Activated CD8-positive, alpha-beta memory T cell treated with anti-CD3 and anti-CD28 coated beads, Interleukin-2, amount 50 U/mL, for 48 hours (primary cell): ENCODE measurements around the gene ABCA10.
"Not testable (repeated sequence)": the region's sequence is repeated elsewhere in the genome, so short reads cannot be mapped to it uniquely, and the experiment has no call there.

Source experiments
- DNase-seq: peaks from one replicate; pipeline ENCODE4 v3.0.0-alpha.2; 2020

The ABCA10 gene

DNA sequence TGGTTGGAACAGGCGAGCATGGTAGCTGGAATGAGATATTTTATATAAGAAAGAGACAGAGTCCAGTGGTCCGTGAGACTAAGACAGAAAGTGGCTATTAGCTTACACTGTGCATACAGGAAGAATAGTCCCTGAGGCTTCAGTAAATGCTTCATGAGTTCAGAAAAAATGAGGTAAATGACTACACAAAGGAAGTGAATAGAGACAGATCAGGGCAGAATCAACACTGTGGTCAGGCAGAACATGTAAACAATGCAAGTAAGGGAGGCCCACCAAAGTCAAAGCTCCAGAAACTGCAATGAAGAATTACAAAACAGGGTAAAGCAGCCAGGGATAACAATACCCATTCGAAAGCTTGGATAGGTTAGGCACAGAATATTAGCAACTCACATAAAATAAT is 4.8 kb downstream of the ABCA10 start:
- DNase-seq, result no peak

DNA sequence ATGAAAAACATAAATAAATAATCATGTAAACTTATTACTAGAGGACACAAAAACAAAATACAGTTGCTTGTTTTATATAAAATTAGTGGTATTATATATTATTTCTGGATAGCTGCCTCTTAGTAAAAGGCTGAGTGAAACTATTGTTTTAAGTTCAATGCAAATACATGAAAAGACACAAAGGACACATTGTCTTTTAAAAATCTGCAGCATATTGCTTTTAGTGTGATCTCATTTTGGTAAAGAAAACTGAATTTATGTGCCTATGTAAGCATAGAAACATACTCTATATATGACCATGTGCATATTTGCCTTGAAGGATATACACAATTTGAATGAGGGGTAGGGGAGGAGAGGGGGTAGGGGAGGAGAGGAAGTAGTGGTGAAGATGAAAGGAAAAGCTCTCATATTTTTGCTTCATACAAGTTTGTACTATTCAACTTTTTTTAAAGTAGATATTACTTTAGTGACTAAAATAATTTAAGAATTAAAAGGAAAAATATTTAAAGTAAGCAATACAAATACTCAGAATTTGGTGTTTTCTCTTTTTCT is 5.8 kb downstream of the ABCA10 start:
- DNase-seq, result no peak

DNA sequence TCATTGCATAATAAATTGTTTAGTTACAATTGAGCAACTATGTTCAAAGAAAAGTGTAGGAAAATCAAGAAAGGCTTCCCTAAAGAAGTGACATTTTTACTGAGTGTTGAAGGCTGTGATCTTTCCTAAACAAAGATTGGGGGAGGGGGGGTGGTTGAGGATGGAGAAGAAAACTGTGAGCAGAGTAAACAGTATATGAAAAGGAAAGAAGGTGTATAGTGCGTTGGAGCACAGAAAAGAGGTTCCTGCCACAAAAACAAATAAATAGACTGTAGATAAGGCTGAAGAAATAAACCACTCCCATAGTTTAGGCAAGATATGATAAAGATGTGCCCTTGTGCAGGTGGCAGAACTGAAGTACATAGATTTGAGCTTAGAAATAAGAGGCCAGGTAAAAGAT is 8.5 kb downstream of the ABCA10 start:
- no peak for DNase-seq

DNA sequence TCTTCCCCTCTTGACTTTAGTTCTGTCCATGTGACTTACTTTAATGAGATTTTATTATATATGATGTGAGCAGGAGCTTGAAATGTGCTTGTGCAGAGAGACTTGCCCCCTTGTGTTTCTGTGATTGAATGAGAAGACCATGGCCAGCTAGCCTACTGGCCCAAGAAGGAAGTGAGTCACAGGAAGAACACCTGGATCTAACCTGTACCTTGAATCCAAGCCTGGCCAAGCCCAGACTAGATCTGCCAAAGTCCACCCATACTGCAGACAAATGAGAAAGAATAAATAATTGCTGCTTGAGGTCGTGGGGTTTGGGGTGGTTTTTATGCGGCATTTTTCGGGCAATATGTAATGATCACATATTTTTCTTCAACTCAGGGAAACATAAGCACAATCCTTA is 9.6 kb downstream of the ABCA10 start:
- DNase-seq, result no peak

DNA sequence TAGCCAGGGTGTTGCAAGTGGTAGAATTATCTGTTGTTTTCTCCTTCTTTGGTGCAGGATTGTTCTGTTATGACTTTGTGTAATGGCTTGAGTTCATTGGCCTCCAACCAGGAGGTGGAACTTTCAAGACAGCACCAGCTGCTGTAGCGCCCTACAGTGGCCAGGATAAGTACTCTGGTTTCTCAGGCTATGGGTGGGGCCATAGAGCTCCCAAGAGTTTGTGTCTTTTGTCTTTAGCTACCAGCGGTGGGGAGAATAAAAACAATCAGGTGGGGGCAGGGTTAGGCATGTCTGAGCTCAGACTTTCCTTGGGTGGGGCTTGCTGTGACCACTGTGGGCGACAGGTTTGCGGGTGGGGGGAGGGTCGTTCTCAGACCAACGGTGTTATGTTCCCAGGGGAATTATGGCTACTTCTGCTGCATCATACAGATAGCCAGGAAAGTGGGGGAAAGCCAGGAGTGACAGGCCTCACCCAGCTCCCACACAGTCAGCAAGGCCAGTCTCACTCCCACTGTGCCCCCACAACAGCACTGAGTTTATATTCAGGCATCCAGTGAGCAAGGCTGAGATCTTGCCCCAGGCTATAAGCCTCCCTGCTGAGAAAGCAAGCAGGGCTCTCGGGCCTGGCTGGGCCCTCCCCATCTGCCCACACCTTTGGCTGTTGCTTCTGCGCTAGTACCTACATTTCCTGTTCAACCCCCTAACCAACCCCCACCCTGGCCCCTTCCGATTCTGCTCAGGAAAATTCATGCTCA is 15.4 kb downstream of the ABCA10 start:
- no peak for DNase-seq

GRCh38 chr17:69208640-69209039 is 20.0 kb downstream of the ABCA10 start:
- no peak for DNase-seq

- DNase-seq, result no peak
These were observed 21.5 kb downstream of the ABCA10 start for GRCh38 chr17:69207151-69207550.

GRCh38 chr17:69198238-69198637 is 30.4 kb downstream of the ABCA10 start:
- DNase-seq, result no peak

DNA sequence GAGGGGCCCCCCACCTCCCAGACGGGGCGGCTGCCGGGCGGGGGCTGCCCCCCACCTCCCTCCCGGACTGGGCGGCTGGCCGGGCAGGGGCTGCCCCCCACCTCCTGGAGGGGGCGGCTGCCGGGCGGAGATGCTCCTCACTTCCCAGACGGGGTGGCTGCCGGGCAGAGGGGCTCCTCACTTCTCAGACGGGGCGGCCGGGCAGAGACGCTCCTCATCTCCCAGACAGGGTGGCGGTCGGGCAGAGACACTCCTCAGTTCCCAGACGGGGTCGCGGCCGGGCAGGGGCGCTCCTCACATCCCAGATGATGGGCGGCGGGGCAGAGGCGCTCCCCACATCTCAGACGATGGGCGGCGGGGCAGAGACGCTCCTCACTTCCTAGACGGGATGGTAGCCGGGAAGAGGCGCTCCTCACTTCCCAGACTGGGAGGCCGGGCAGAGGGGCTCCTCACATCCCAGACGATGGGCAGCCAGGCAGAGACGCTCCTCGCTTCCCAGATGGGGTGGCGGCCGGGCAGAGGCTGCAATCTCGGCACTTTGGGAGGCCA is 32.4 kb downstream of the ABCA10 start:
- DNase-seq, result not testable (repeated sequence)

DNA sequence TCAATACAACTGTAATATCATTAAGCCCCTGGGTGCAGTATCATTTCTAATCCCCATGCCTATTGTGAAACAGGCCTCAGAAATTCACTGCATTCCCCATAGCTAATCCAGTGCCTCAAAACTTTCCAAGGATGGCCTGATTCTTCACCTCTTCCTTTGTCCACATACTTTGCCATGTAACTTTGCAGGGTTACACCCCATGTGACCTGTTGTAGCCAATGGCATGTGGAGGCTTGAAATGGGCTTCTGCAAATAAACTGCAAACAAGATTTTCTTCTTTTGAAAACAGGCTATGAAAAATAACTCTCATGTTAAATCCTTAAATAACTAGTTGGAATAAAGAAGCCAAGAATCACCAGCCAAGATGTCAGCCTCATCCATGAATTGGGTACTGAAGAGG is 35.9 kb downstream of the ABCA10 start:
- no peak for DNase-seq

GRCh38 chr17:69188796-69189195 is 39.8 kb downstream of the ABCA10 start:
- no peak for DNase-seq

DNA sequence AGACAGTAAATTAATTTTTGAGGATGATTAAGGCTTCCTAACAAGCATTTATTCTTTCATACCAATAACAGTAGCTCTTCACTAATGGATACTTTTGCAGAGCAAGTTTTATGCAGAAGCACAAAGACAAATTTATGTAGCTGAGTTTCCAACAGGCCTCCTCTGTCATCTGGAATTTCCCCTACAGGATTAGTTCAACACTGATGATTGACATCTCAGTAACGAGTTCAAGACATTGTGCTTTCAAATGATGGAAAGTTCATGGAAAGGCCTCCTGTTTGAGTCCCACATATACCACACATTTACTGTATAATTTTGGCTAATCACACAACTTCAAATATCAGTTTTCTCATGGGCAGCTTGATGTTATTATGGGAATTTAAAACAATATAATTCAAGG is 40.6 kb downstream of the ABCA10 start:
- DNase-seq, result no peak

GRCh38 chr17:69187294-69187693 is 41.3 kb downstream of the ABCA10 start:
- no peak for DNase-seq

- DNase-seq, result no peak
These were observed 49.2 kb downstream of the ABCA10 start for GRCh38 chr17:69179227-69179952.

GRCh38 chr17:69176457-69176795 is 52.2 kb downstream of the ABCA10 start:
- no peak for DNase-seq

GRCh38 chr17:69175625-69176456 is 52.8 kb downstream of the ABCA10 start:
- no peak for DNase-seq

- no peak for DNase-seq
These were observed 53.4 kb downstream of the ABCA10 start for GRCh38 chr17:69175262-69175624.

- DNase-seq, result no peak
These were observed 55.5 kb downstream of the ABCA10 start for GRCh38 chr17:69173118-69173517.

GRCh38 chr17:69170377-69170776 is 58.2 kb downstream of the ABCA10 start:
- DNase-seq, result no peak

- DNase-seq, result not testable (repeated sequence)
These were observed 60.0 kb downstream of the ABCA10 start for GRCh38 chr17:69168642-69169041.

GRCh38 chr17:69166957-69167356 is 61.7 kb downstream of the ABCA10 start:
- no peak for DNase-seq

DNA sequence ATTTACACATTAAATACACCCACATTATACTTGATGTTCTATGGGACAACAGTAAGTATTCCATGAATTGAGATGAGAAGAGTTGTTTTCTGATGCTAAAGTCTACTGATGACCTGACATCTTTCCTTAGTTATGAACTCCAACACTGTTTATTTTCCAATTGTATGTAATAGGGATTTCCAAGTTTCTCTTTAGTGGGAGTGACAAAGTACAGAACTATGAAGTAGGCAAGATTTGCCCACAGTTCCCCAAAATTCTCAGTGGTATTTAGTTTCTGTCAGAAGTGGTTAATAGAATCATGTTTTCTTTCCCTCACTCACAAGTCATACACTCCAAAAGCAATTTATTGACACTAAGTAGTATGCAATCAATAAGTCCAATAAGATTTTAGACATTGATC is 64.4 kb downstream of the ABCA10 start:
- DNase-seq, result no peak

DNA sequence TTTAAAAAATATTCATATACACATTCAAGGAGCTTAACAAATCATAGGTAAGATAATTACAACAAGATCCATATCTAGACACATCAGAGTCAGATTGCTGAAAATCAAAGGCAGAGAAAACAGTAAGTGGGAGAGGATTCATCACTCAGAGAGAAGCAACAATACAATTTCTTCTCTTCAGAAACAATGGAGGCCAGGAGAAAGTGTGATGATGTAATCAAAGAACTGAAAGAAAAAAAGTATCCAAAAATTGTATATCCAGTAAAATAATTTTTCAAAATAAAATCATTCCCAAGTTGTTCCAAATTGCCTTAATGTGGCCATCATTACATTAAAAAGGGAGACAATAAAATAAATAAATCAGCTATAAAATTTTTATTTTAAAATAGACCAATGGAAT is 69.2 kb downstream of the ABCA10 start:
- no peak for DNase-seq
